Measurements from ENCODE around the gene PIK3C2A. TPM values are rescaled to one million over a fixed set of nuclear protein-coding genes. Genes with fewer than 3 reads are reported as not detected.

Gene PIK3C2A
- total and polyA plus RNA-seq, 3 donors from 2014 or later: 31.5 to 125 (median 116) TPM

- no peak for DNase-seq
- no peaks in the 10 kb centered on the region for H3K36me3 ChIP-seq (ENCODE audit: low read depth, missing control alignments)
- intact Hi-C loops (cut with DNase I; ENCODE audit: low total_unique reads): loop anchor here (10.0 kb wide), 1 partner anchor 53 kb away; the partner anchor contains the start of gene NUCB2
- WGBS, 2 donors: 96 to 100% methylated on average over 1 of the region's 1 CpG
- no peak overlapping the region for H3K27ac ChIP-seq
- H3K27me3 ChIP-seq: no peaks in the 10 kb centered on the region
- H3K4me3 ChIP-seq: no peak overlapping the region
- peaks cover 6% of the 10 kb centered on the region for H3K4me1 ChIP-seq
- no peaks in the 10 kb centered on the region for H3K9me3 ChIP-seq
- TF ChIP-seq, protein P1, sequence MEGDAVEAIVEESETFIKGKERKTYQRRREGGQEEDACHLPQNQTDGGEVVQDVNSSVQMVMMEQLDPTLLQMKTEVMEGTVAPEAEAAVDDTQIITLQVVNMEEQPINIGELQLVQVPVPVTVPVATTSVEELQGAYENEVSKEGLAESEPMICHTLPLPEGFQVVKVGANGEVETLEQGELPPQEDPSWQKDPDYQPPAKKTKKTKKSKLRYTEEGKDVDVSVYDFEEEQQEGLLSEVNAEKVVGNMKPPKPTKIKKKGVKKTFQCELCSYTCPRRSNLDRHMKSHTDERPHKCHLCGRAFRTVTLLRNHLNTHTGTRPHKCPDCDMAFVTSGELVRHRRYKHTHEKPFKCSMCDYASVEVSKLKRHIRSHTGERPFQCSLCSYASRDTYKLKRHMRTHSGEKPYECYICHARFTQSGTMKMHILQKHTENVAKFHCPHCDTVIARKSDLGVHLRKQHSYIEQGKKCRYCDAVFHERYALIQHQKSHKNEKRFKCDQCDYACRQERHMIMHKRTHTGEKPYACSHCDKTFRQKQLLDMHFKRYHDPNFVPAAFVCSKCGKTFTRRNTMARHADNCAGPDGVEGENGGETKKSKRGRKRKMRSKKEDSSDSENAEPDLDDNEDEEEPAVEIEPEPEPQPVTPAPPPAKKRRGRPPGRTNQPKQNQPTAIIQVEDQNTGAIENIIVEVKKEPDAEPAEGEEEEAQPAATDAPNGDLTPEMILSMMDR (IDR thresholded peaks at IDR 0.05): no peak
- TF ChIP-seq POLR2A (IDR thresholded peaks at IDR 0.05): no peak
Observed at GRCh38 chr11:17221968-17222367, 14.2 kb upstream of the PIK3C2A start.

DNA sequence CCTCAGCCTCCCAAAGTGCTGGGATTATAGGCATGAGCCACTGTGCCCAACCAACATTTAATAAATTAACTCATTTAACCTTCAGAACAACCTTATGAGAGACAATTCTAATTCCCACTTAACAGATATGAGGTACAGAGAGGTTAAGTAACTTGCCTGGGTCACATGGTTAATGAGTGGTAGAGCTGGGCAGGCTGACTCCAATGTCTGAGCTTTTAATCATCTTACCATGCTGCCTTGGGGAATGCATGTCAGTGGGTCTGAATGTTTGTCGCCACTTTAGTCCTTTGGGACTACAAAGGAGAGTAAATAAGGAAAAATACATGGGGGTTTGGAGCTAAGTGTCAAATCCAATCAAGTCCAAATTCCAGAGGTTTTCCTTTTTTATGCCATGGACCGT lies 11.2 kb upstream of the PIK3C2A start:
- Histone ChIP-seq H3K36me3 (ENCODE audit: low read depth, missing control alignments) (no peaks in the 10 kb centered on the region), H3K27me3 (no peaks in the 10 kb centered on the region), H3K27ac (no peak overlapping the region), H3K4me1 (no peaks in the 10 kb centered on the region), H3K9me3 (no peaks in the 10 kb centered on the region), H3K4me3 (no peak overlapping the region)
- no peak for DNase-seq
- TF ChIP-seq, protein P1 (IDR thresholded peaks at IDR 0.05): no peak
- no peak for TF ChIP-seq POLR2A (IDR thresholded peaks at IDR 0.05)
- 88 to 89% methylated on average over 2 of the region's 2 CpGs for WGBS, 2 donors
- intact Hi-C loops (cut with DNase I; ENCODE audit: low total_unique reads): no loop called here

- Histone ChIP-seq H3K4me3 (no peak overlapping the region), H3K4me1 (no peaks in the 10 kb centered on the region), H3K9me3 (no peaks in the 10 kb centered on the region), H3K27ac (no peak overlapping the region), H3K27me3 (no peaks in the 10 kb centered on the region), H3K36me3 (ENCODE audit: low read depth, missing control alignments) (no peaks in the 10 kb centered on the region)
- no peak for DNase-seq
- intact Hi-C loops (cut with DNase I; ENCODE audit: low total_unique reads): no loop called here
- TF ChIP-seq, protein P1 (IDR thresholded peaks at IDR 0.05): no peak
- no peak for TF ChIP-seq POLR2A (IDR thresholded peaks at IDR 0.05)
Observed at GRCh38 chr11:17218403-17218802, 10.6 kb upstream of the PIK3C2A start.

GRCh38 chr11:17217401-17217800 lies 9.6 kb upstream of the PIK3C2A start:
- TF ChIP-seq, protein P1 (IDR thresholded peaks at IDR 0.05): no peak
- no peak for TF ChIP-seq POLR2A (IDR thresholded peaks at IDR 0.05)
- Histone ChIP-seq H3K36me3 (ENCODE audit: low read depth, missing control alignments) (no peaks in the 10 kb centered on the region), H3K27me3 (no peaks in the 10 kb centered on the region), H3K27ac (no peak overlapping the region), H3K4me1 (no peaks in the 10 kb centered on the region), H3K4me3 (no peak overlapping the region), H3K9me3 (no peaks in the 10 kb centered on the region)
- DNase-seq: no peak
- intact Hi-C loops (cut with DNase I; ENCODE audit: low total_unique reads): no loop called here
- 96 to 97% methylated on average over 3 of the region's 3 CpGs for WGBS, 2 donors

DNA sequence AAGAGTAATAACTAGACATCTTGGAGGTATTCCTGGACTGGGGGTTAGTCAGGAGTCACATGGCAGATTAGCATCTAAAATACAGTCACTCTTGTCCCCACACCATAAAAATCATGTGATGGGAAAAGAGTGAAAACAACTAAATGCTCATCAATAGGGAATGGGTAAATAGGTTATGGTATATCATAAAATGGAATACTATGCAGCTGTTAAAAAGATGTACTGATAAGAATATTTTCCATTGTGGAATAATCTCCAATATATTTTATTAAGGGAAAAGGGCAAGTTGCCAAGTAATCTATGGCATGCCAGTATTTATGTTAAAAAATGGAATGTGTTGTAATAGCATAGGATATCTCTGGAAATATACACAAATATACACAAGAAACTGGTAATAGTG lies 6.6 kb upstream of the PIK3C2A start:
- H3K9me3 ChIP-seq: no peaks in the 10 kb centered on the region
- no peak overlapping the region for H3K4me3 ChIP-seq
- DNase-seq: no peak
- H3K27ac ChIP-seq: no peak overlapping the region
- TF ChIP-seq, protein P1 (IDR thresholded peaks at IDR 0.05): no peak
- no peaks in the 10 kb centered on the region for H3K27me3 ChIP-seq
- H3K4me1 ChIP-seq: peaks cover 10% of the 10 kb centered on the region
- no peaks in the 10 kb centered on the region for H3K36me3 ChIP-seq (ENCODE audit: low read depth, missing control alignments)
- intact Hi-C loops (cut with DNase I; ENCODE audit: low total_unique reads): loop anchor here (5.0 kb wide), 1 partner anchor 137 kb away; the partner anchor contains the start of gene RPS13
